SK-N-MC (cell line): ENCODE results near the gene ANKRD60.

Experiments used
- DNase-seq: peaks from one replicate; pipeline ENCODE4 v3.0.0-alpha.2; 2011; ENCODE audit warnings: low read depth, low spot score
- H3K27ac ChIP-seq: fragments of 200-600 bp; sonication (generic); 2 replicates; pipeline ENCODE4 v1.5.1; 2016; ENCODE audit warnings: mixed run types
- H3K36me3 ChIP-seq: fragments of 200-600 bp; sonication (generic); 2 replicates; pipeline ENCODE4 v1.6.1; 2017; ENCODE audit warnings: antibody characterized with exemption, low read length, mixed read lengths; ENCODE audit not compliant: insufficient read depth
- H3K4me3 ChIP-seq: fragments of 200-600 bp; sonication (generic); 2 replicates; pipeline ENCODE4 v1.5.1; 2016
- H3K9ac ChIP-seq: fragments of 200-600 bp; sonication (generic); 2 replicates; pipeline ENCODE4 v1.8.0; 2017; ENCODE audit warnings: mixed run types, mixed read lengths; ENCODE audit not compliant: insufficient read length
- H3K9me3 ChIP-seq: fragments of 200-600 bp; sonication (generic); 2 replicates; pipeline ENCODE4 v1.6.1; 2017; ENCODE audit warnings: low read depth, mild to moderate bottlenecking, antibody characterized with exemption, low read length, moderate library complexity, mixed read lengths
- EZH2 ChIP-seq: fragments of 200-600 bp; sonication (generic); IDR thresholded peaks from one replicate; pipeline ENCODE4 v1.6.1; 2017; ENCODE audit warnings: antibody characterized with exemption
- FOXP2 ChIP-seq: optimal IDR thresholded peaks from 2 replicates; pipeline ENCODE3; 2011; ENCODE audit warnings: mild to moderate bottlenecking, moderate library complexity; ENCODE audit not compliant: insufficient read depth; ENCODE audit errors: extremely low read length, control extremely low read depth
- POLR2AphosphoS5 ChIP-seq: IDR thresholded peaks from 2 replicates; pipeline ENCODE4 v1.6.1; 2012; ENCODE audit warnings: mild to moderate bottlenecking, low read depth, low read length, borderline replicate concordance

Gene ANKRD60

GRCh38 chr20:58210398-58210747 lies 18.1 kb downstream of the ANKRD60 start:
- H3K9ac ChIP-seq, result no peak overlapping the region
- TF ChIP-seq FOXP2 (no peak), EZH2 (no peak), POLR2AphosphoS5 (no peak)
- H3K36me3 ChIP-seq, result no peaks in the 10 kb centered on the region
- DNase-seq, result no peak
- no peaks in the 10 kb centered on the region for H3K9me3 ChIP-seq
- H3K4me3 ChIP-seq, result no peak overlapping the region
- H3K27ac ChIP-seq, result no peak overlapping the region

DNA sequence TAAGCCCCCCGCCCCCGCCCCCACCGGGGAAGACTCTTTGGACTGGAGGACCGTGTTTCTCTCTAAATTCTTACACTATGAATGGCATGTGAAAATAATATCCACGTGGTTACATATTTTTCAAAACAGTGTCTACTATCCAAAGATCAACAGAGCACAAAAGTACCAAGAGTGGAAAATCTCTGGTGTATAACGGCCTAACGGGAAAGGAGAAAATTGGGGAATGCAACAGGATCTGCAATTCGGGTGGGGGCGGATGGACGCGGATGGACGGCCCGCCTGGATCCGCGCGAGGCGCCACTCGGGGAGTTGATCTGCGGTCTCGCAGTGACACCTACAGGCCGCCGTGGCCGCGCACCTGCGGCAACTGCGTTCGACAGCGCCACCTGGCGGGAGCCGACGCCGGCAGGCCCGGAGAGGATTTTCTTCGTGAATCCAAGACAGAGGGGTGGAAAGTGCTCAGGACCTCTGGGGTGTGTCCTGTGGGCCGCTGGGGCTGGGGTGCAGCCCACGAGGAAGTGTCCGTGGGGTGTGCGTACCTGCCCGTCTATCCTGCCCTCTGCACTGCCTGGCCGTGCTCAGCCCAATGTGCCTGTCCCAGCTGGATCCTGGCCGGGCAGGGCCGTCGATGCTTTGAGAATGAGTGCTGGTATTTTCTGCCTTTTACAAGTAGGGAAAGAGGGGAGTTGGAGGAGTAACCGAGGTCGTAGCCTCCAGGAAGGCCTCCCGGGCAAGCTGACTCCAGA lies 18.6 kb downstream of the ANKRD60 start:
- TF ChIP-seq EZH2 (no peak), FOXP2 (no peak), POLR2AphosphoS5 (no peak)
- H3K9me3 ChIP-seq, result no peaks in the 10 kb centered on the region
- no peak overlapping the region for H3K4me3 ChIP-seq
- H3K36me3 ChIP-seq, result no peaks in the 10 kb centered on the region
- H3K9ac ChIP-seq, result no peak overlapping the region
- DNase-seq, result peak; percentile 14
- H3K27ac ChIP-seq, result no peak overlapping the region

- DNase-seq, result no peak
- H3K27ac ChIP-seq, result no peak overlapping the region
These were observed 19.5 kb downstream of the ANKRD60 start for GRCh38 chr20:58208944-58209343.

GRCh38 chr20:58205850-58206249 lies 22.6 kb downstream of the ANKRD60 start:
- Histone ChIP-seq H3K27ac (no peak overlapping the region), H3K9ac (no peak overlapping the region), H3K9me3 (no peaks in the 10 kb centered on the region), H3K36me3 (no peaks in the 10 kb centered on the region), H3K4me3 (no peak overlapping the region)
- no peak for DNase-seq
- TF ChIP-seq EZH2 (no peak), POLR2AphosphoS5 (no peak), FOXP2 (no peak)

More at GRCh38 chr20:58208944-58209343, 19.5 kb downstream of the ANKRD60 start:
- Histone ChIP-seq H3K36me3 (no peaks in the 10 kb centered on the region), H3K9me3 (no peaks in the 10 kb centered on the region), H3K4me3 (no peak overlapping the region), H3K9ac (no peak overlapping the region)
- TF ChIP-seq POLR2AphosphoS5, result no peak
- no peak for TF ChIP-seq EZH2
- TF ChIP-seq FOXP2, result no peak

GRCh38 chr20:58202044-58202443 lies 26.4 kb downstream of the ANKRD60 start:
- Histone ChIP-seq H3K36me3 (no peaks in the 10 kb centered on the region), H3K9me3 (no peaks in the 10 kb centered on the region), H3K27ac (no peak overlapping the region), H3K4me3 (no peak overlapping the region), H3K9ac (no peak overlapping the region)
- TF ChIP-seq EZH2, result no peak
- TF ChIP-seq FOXP2, result no peak
- no peak for DNase-seq

- DNase-seq, result no peak
- TF ChIP-seq POLR2AphosphoS5 (no peak), EZH2 (no peak), FOXP2 (no peak)
- H3K4me3 ChIP-seq, result no peak overlapping the region
- H3K36me3 ChIP-seq, result no peaks in the 10 kb centered on the region
- H3K27ac ChIP-seq, result no peak overlapping the region
- H3K9me3 ChIP-seq, result no peaks in the 10 kb centered on the region
- H3K9ac ChIP-seq, result no peak overlapping the region
These were observed 26.8 kb downstream of the ANKRD60 start for GRCh38 chr20:58201616-58202015.

GRCh38 chr20:58199469-58199868 lies 29.0 kb downstream of the ANKRD60 start:
- H3K27ac ChIP-seq, result no peak overlapping the region
- no peak overlapping the region for H3K9ac ChIP-seq
- no peaks in the 10 kb centered on the region for H3K9me3 ChIP-seq
- TF ChIP-seq EZH2 (no peak), POLR2AphosphoS5 (no peak), FOXP2 (no peak)
- no peak for DNase-seq
- H3K36me3 ChIP-seq, result no peaks in the 10 kb centered on the region
- H3K4me3 ChIP-seq, result no peak overlapping the region

DNA sequence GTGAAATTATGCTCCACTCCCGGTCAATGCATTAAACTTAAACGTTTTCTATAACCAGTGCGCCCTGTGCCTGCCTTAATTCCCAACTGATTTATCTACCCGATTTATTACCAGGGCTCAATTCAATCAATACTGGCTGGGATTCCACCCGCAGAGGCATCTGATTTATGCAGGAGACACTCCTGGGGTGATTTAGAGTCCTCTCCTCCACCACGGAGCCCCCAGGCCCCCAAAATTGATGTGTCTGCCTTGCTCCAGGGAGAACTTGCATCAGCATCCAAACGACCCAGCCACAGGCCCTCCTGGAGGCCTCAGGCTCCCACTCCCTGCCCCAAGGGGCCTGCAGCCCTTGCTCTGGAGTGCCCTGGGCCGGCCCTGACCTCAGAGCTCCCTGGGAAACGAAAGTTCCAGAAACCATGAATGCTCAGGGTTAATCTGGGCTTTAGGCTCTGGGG lies 29.5 kb downstream of the ANKRD60 start:
- TF ChIP-seq EZH2 (no peak), FOXP2 (no peak), POLR2AphosphoS5 (no peak)
- no peak overlapping the region for H3K9ac ChIP-seq
- no peak for DNase-seq

DNA sequence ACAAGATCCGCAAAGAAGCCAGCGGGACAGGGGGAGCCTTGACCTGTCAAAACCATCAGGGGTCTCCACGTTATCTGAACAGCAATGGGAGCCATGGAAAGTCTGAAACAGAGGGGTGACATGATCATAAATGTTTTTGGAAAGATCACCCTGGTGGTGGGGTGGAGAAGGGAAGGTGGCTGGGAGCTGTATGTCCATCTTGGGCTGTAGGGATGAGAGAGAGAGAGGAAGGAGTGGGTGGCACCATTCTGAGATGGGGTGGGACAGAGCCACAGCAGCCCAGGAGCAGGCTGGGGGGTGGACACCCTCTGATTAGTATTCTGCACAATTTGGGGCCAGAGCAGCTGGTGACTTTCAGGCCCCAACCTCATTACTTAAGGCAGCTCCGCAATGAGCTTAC lies 30.1 kb downstream of the ANKRD60 start:
- H3K9me3 ChIP-seq, result no peaks in the 10 kb centered on the region
- no peak overlapping the region for H3K27ac ChIP-seq
- DNase-seq, result no peak
- H3K36me3 ChIP-seq, result no peaks in the 10 kb centered on the region
- H3K9ac ChIP-seq, result no peak overlapping the region
- no peak overlapping the region for H3K4me3 ChIP-seq
- TF ChIP-seq EZH2 (no peak), POLR2AphosphoS5 (no peak)

More for the DNA sequence above, 29.5 kb downstream of the ANKRD60 start:
- Histone ChIP-seq H3K27ac (no peak overlapping the region), H3K9me3 (no peaks in the 10 kb centered on the region), H3K4me3 (no peak overlapping the region), H3K36me3 (no peaks in the 10 kb centered on the region)
